Suppressor macrophage treated with lipopolysaccharide for 1 hour (primary cell): ENCODE results near the gene TICAM1.

Experiments used
- DNase-seq, 3 donors: peaks; one replicate each; pipeline ENCODE4 v3.0.0-alpha.2; 2020 to 2022

TICAM1 gene

DNA sequence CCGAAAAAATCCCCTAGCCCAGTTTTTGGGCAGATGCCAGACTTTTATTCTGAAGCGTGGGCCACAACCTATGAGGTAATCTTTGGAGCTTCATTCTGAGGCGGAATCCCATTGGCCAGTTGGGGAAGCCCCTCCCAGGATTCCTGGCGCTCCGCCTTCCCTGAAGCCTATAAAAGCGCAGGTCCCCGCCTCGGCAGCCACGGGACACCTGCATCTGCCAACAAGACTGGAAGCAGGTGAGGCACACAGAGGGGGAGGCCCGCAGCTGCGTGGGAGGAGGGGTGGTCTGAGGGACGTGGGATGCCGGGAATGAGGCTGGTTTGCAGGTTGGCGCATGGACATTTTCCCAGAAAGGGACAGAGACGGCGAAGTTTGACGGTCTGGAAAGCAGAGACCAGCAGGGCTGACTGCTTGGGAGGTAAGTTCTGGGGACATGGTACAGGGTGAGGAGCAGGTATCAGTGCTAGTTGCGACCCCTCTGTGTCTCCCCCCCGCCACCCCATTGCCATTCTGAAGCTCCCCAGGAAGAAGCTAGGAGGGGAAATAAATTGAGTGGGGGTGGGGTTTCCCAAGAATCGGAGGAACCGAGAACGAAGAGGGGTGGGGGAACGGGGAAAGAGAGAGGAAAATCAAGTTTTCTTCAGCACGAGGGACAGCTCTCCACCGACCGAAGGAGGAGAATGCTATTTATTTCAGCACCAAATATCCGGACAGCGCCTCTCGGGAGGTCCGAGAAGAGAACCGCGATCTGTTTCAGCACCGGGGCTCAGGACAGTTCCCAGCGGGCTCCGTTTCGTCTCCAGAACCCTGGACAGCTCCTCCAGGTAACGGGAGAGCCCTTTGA, 62.4 kb downstream of the TICAM1 start:
- DNase-seq, result peak; percentile 81 to 90 (median 84)
